ENCODE measurements around the gene COPB2. TPM values are rescaled to one million over a fixed set of nuclear protein-coding genes. Genes with fewer than 3 reads are reported as not detected.

COPB2 gene
- total and polyA plus RNA-seq, 2 donors (not counting 3 experiments of a cell fraction or from before 2014, with no cell fraction given): 72.1 to 146 TPM

- no TSS peak for BruUV-seq (replicated peaks)
- H3K79me2 ChIP-seq (ENCODE audit: control insufficient read depth, insufficient read depth, low read length): peaks cover 39% of the 10 kb centered on the region
- dilution Hi-C loops (cut with MboI; ENCODE audit: extremely low pct_ligation_motif_present, low sequenced_read_pairs): no loop called here
- POLR2A ChIA-PET: no interaction called here
- H3K9me3 ChIP-seq (replicated peaks; ENCODE audit: control insufficient read depth, insufficient read depth, low read length): no peaks in the 10 kb centered on the region
- peaks cover 9 to 40% of the 10 kb centered on the region in 2 experiments for H3K36me3 ChIP-seq (ENCODE audit: control insufficient read depth in 2 of 2, extremely low read depth in 1 of 2, insufficient read depth in 2 of 2, low read length in 2 of 2)
- H2AFZ ChIP-seq (ENCODE audit: low read depth, low read length): no peak overlapping the region
- intact Hi-C loops (cut with micrococcal nuclease): no loop called here
- no peaks in the 10 kb centered on the region for H3K27me3 ChIP-seq (ENCODE audit: control insufficient read depth in 2 of 2, insufficient read depth in 2 of 2, low read length in 2 of 2)
- H3K4me1 ChIP-seq (ENCODE audit: control insufficient read depth, extremely low read depth, insufficient read depth, low read length): no peaks in the 10 kb centered on the region
- peaks cover 11% of the 10 kb centered on the region for H4K20me1 ChIP-seq (replicated peaks; ENCODE audit: control insufficient read depth, extremely low read depth, insufficient read depth, low read length)
- no peaks in the 10 kb centered on the region for H3K9me1 ChIP-seq (replicated peaks; ENCODE audit: control insufficient read depth, extremely low read depth, insufficient read depth, low read length)
- FAIRE-seq (no peak), DNase-seq (ENCODE audit: low read depth, low spot score) (no peak)
- no peak overlapping the region for H3K27ac ChIP-seq (ENCODE audit: insufficient read depth, low read depth, low read length)
- H3K4me2 ChIP-seq (ENCODE audit: insufficient read depth, low read length): no peak overlapping the region
- H3K9ac ChIP-seq (replicated peaks; ENCODE audit: extremely low read depth, insufficient read depth, low read length): no peak overlapping the region
- CTCF ChIA-PET: interaction anchor here (1.5 to 1.6 kb wide), 2 partner anchors 17 to 24 kb away, joined by 3 to 7 read pairs; no protein-coding TSS in a partner anchor
- TF ChIP-seq EZH2 (IDR thresholded peaks at IDR 0.05; ENCODE audit: borderline replicate concordance, low read depth, low read length, severe bottlenecking) (no peak), POLR2A (IDR thresholded peaks at IDR 0.05; ENCODE audit: low read depth, low read length) (no peak), FOS (IDR thresholded peaks at IDR 0.05; ENCODE audit: borderline replicate concordance, insufficient read depth, low read length) (no peak), MAX (IDR thresholded peaks at IDR 0.05; ENCODE audit: insufficient read depth, insufficient read length) (no peak), POLR2AphosphoS5 (IDR thresholded peaks at IDR 0.05; ENCODE audit: insufficient read depth, low read depth, low read length) (no peak), CTCF (IDR thresholded peaks at IDR 0.05; ENCODE audit: extremely low read depth in 1 of 2, insufficient read depth in 1 of 2, low read depth in 1 of 2, low read length in 2 of 2) (no peak), GATA2 (IDR thresholded peaks at IDR 0.05; ENCODE audit: insufficient read depth, insufficient read length, low read depth, low read length) (no peak), JUN (IDR thresholded peaks at IDR 0.05; ENCODE audit: borderline replicate concordance, insufficient read depth, insufficient read length, low read depth) (no peak), MYC (IDR thresholded peaks at IDR 0.05; ENCODE audit: low read depth, low read length) (no peak)
- no peak overlapping the region for H3K4me3 ChIP-seq (replicated peaks in 1 of 3; ENCODE audit: insufficient read depth in 1 of 3, low read depth in 1 of 3, low read length in 3 of 3)
These were observed 10.7 kb downstream of the COPB2 start for GRCh38 chr3:139378587-139379241.
